Esophagus muscularis mucosa (tissue), 4 donors: ENCODE data around the gene CALCA. TPM values are rescaled to one million over a fixed set of nuclear protein-coding genes. Genes with fewer than 3 reads are reported as not detected.

Experiments
- DNase-seq: peaks from one replicate; pipeline ENCODE4 v3.0.0-alpha.2; 2017; ENCODE audit errors: extremely low spot score
- H3K27ac ChIP-seq, 4 donors: fragments of 200-600 bp; sonication (generic); replicated peaks in 1 of 4; 1 replicate in 3 of 4; 2 replicates in 1 of 4; pipeline ENCODE4 v1.5.1; 2016 to 2019; ENCODE audit warnings: mild to moderate bottlenecking in 1 of 4
- H3K27me3 ChIP-seq, 4 donors: fragments of 200-600 bp; sonication (generic); one replicate each; pipeline versions ENCODE4 v1.5.1 to v1.6.0; 2016 to 2019
- H3K36me3 ChIP-seq, 4 donors: fragments of 200-600 bp; sonication (generic); one replicate each; pipeline ENCODE4 v1.5.1; 2016 to 2019
- H3K4me1 ChIP-seq, 4 donors: fragments of 200-600 bp; sonication (generic); one replicate each; pipeline ENCODE4 v1.5.1; 2016 to 2019
- H3K4me3 ChIP-seq, 4 donors: fragments of 200-600 bp; sonication (generic); 1 replicate in 2 of 4; 2 replicates in 2 of 4; pipeline ENCODE4 v1.5.1; 2016 to 2019; ENCODE audit warnings: mild to moderate bottlenecking in 4 of 4, moderate library complexity in 1 of 4
- H3K9me3 ChIP-seq, 4 donors: fragments of 200-600 bp; sonication (generic); 1 replicate in 3 of 4; 2 replicates in 1 of 4; pipeline ENCODE4 v1.5.1; 2016 to 2019
- CTCF ChIP-seq, 3 experiments: fragments of 200-600 bp in 2 of 3; fragments of 450-650 bp in 1 of 3; sonication (generic) in 2 of 3; IDR thresholded peaks; one replicate each; pipeline ENCODE4 v1.5.1; 2017 to 2019; ENCODE audit warnings: antibody characterized with exemption in 3 of 3, mild to moderate bottlenecking in 2 of 3, moderate library complexity in 1 of 3
- EP300 ChIP-seq: sonication (generic); formaldehyde crosslinking; IDR thresholded peaks from one replicate; pipeline ENCODE4 v1.6.1; 2017; ENCODE audit warnings: antibody characterized with exemption
- POLR2A ChIP-seq: fragments of 450-650 bp; IDR thresholded peaks from one replicate; pipeline ENCODE4 v1.6.1; 2017; ENCODE audit warnings: antibody characterized with exemption, moderate library complexity, mild to moderate bottlenecking, low read depth
- POLR2AphosphoS5 ChIP-seq, 2 donors: sonication (generic); formaldehyde crosslinking; IDR thresholded peaks; one replicate each; pipeline ENCODE4 v1.6.1; 2017; ENCODE audit warnings: antibody characterized with exemption in 2 of 2
- WGBS: methylation state at CpG from one replicate; pipeline ENCODE4 v1.1.5; 2018; 5-methylcytosine and 5-hydroxymethylcytosine counted together
- intact Hi-C: fragments of 100-400 bp; cut with DNase I; formaldehyde crosslinking; loops from one replicate; pipeline ENCODE4 v1.15.1; 2023
- total RNA-seq, 4 donors: library from RNA; depleted of rRNA; stranded (reverse); fragments of >200 nt; gene quantifications; one replicate each; pipeline versions ENCODE4 v1.1.0 to v1.2.1, GENCODE V29; 2016

Gene CALCA
- total RNA-seq, 4 donors from 2014 or later: not detected

- intact Hi-C loops: no loop called here
- DNase-seq: peak; percentile 57
- no peaks in the 10 kb centered on the region for H3K27me3 ChIP-seq
- no peaks in the 10 kb centered on the region for H3K36me3 ChIP-seq
- H3K4me1 ChIP-seq: no peaks in the 10 kb centered on the region
- H3K27ac ChIP-seq: no peak overlapping the region
- H3K4me3 ChIP-seq: no peak overlapping the region
- TF ChIP-seq CTCF (IDR thresholded peaks at IDR 0.05): no peak
- TF ChIP-seq EP300: no peak
- no peak for TF ChIP-seq POLR2A
- no peak for TF ChIP-seq POLR2AphosphoS5 (IDR thresholded peaks at IDR 0.05)
- 90% methylated on average over 2 of the region's 2 CpGs for WGBS
- H3K9me3 ChIP-seq: no peaks in the 10 kb centered on the region
Observed at GRCh38 chr11:14956111-14956510, 16.0 kb downstream of the CALCA start.

GRCh38 chr11:14954581-14954980, 17.6 kb downstream of the CALCA start:
- Histone ChIP-seq H3K4me3 (no peak overlapping the region), H3K36me3 (no peaks in the 10 kb centered on the region), H3K27ac (no peak overlapping the region), H3K27me3 (no peaks in the 10 kb centered on the region), H3K4me1 (no peaks in the 10 kb centered on the region), H3K9me3 (no peaks in the 10 kb centered on the region)
- peak; percentile 39 for DNase-seq
- no peak for TF ChIP-seq POLR2A
- TF ChIP-seq POLR2AphosphoS5 (IDR thresholded peaks at IDR 0.05): no peak
- no peak for TF ChIP-seq CTCF (IDR thresholded peaks at IDR 0.05)
- no peak for TF ChIP-seq EP300
- intact Hi-C loops: no loop called here

- Histone ChIP-seq H3K36me3 (no peaks in the 10 kb centered on the region), H3K4me3 (no peak overlapping the region), H3K27me3 (no peaks in the 10 kb centered on the region), H3K4me1 (no peaks in the 10 kb centered on the region), H3K9me3 (no peaks in the 10 kb centered on the region), H3K27ac (no peak overlapping the region)
- peak; percentile 50 for DNase-seq
- no peak for TF ChIP-seq POLR2A
- TF ChIP-seq EP300: no peak
- no peak for TF ChIP-seq POLR2AphosphoS5 (IDR thresholded peaks at IDR 0.05)
- TF ChIP-seq CTCF (IDR thresholded peaks at IDR 0.05): no peak
- intact Hi-C loops: no loop called here
Observed at GRCh38 chr11:14953904-14954303, 18.2 kb downstream of the CALCA start.

- DNase-seq: peak; percentile 60
- TF ChIP-seq POLR2A: no peak
- TF ChIP-seq POLR2AphosphoS5 (IDR thresholded peaks at IDR 0.05): no peak
- TF ChIP-seq CTCF (IDR thresholded peaks at IDR 0.05): no peak
- TF ChIP-seq EP300: no peak
- 79% methylated on average over 4 of the region's 4 CpGs for WGBS
- H3K4me3 ChIP-seq: no peak overlapping the region
- H3K36me3 ChIP-seq: no peaks in the 10 kb centered on the region
- H3K27me3 ChIP-seq: no peaks in the 10 kb centered on the region
- H3K27ac ChIP-seq: no peak overlapping the region
- H3K4me1 ChIP-seq: no peaks in the 10 kb centered on the region
- no peaks in the 10 kb centered on the region for H3K9me3 ChIP-seq
- intact Hi-C loops: no loop called here
Observed at GRCh38 chr11:14949437-14950147, 22.6 kb downstream of the CALCA start.

- no peak overlapping the region for H3K4me3 ChIP-seq
- H3K27me3 ChIP-seq: no peaks in the 10 kb centered on the region
- 78% methylated on average over 3 of the region's 3 CpGs for WGBS
- no peaks in the 10 kb centered on the region for H3K4me1 ChIP-seq
- H3K9me3 ChIP-seq: no peaks in the 10 kb centered on the region
- TF ChIP-seq EP300: no peak
- no peak for TF ChIP-seq POLR2A
- no peak for TF ChIP-seq CTCF (IDR thresholded peaks at IDR 0.05)
- no peak for TF ChIP-seq POLR2AphosphoS5 (IDR thresholded peaks at IDR 0.05)
- no peaks in the 10 kb centered on the region for H3K36me3 ChIP-seq
- DNase-seq: no peak
- intact Hi-C loops: no loop called here
- H3K27ac ChIP-seq: no peak overlapping the region
Observed at GRCh38 chr11:14942745-14943144, 29.4 kb downstream of the CALCA start.
